GM12865 (cell line): ENCODE data around the gene ZBBX.
A peak's percentile ranks its signal among the peaks of the same experiment; 100 is the strongest.

ENCODE experiments used
- DNase-seq: peaks from one replicate; pipeline ENCODE4 v3.0.0; 2010; ENCODE audit warnings: low read depth
- H3K4me3 ChIP-seq: 2 replicates; pipeline ENCODE4 v1.5.1; 2011; ENCODE audit warnings: mild to moderate bottlenecking, low read depth, low read length, control low read depth
- CTCF ChIP-seq: IDR thresholded peaks from 2 replicates; pipeline ENCODE4 v1.5.1; 2011; ENCODE audit warnings: low read length, control low read depth, low read depth, inconsistent platforms; ENCODE audit not compliant: insufficient read depth; ENCODE audit errors: missing control alignments

The ZBBX gene

DNA sequence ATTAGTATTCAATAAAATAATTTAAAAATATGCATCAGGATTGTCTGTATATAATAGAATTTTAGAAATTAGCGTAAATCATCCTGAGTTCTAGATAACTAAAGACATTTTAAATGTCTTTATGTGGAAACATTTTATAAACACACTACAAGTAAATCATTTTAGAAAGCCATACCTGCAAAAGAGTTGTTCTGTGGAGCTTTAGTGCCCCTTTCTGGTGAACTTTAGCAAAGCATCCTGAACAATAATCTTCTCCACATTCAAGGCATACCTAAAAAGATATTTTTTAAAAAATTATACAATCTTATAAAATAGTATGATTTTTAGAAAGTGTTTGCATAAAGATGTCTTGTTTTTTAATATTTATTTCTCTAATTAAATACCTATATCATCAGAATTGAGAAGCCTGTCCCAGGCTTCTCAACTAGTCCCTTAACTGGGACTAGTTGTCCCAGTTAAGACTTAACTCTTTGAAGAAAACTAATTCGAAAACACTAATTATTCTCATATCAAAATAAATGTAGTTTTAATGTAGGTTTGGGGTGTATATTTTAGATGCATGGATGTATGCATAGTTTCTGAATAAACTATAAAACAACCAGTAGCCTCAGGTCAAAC lies 29.7 kb downstream of the ZBBX start:
- TF ChIP-seq CTCF: peak; percentile 30
- peak; percentile 26 for DNase-seq

GRCh38 chr3:167346171-167346570 lies 33.9 kb downstream of the ZBBX start:
- H3K4me3 ChIP-seq: no peak overlapping the region
- no peak for DNase-seq
- TF ChIP-seq CTCF: no peak

More for the DNA sequence above, 29.7 kb downstream of the ZBBX start:
- no peak overlapping the region for H3K4me3 ChIP-seq

- no peak for TF ChIP-seq CTCF
- H3K4me3 ChIP-seq: no peak overlapping the region
- DNase-seq: no peak
These were observed 48.9 kb downstream of the ZBBX start for GRCh38 chr3:167330993-167331785.

- H3K4me3 ChIP-seq: no peak overlapping the region
- no peak for TF ChIP-seq CTCF
- no peak for DNase-seq
These were observed 56.5 kb downstream of the ZBBX start for GRCh38 chr3:167323572-167323971.

DNA sequence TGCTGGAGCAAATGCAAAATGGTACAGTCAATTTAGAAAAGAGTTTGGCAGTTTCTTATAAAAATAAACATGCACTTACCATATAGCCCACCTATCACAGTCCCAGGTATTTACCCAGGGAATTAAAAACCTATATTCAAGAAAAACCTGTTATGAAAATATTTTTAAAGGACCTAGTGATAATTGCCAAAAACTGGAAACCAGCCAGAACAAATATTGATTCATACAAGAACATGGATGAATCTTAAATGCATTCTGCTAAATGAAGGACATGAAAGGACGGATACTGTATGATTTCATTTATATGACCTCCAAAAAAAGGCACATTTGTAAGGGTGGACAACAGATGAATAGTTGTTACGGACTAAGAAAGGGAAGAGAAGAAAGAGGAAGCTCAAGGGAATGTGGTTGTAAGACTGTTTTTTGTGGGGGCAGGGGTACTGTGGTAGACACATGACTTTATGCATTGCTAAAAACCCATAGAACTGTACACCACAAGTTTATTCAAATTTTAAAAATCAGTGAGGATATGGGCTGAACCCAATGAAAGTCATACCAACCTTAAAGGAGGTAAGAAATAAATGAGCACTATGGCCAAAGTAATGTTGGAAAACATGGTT lies 61.0 kb downstream of the ZBBX start:
- no peak for DNase-seq
- TF ChIP-seq CTCF: no peak
- no peak overlapping the region for H3K4me3 ChIP-seq

GRCh38 chr3:167318306-167318705 lies 61.8 kb downstream of the ZBBX start:
- DNase-seq: no peak
- no peak overlapping the region for H3K4me3 ChIP-seq
- no peak for TF ChIP-seq CTCF
